Endodermal cell (in vitro differentiated cells): ENCODE data around the gene FAM47B. TPM values are rescaled to one million over a fixed set of nuclear protein-coding genes. Genes with fewer than 3 reads are reported as not detected.

Experiments
- DNase-seq: peaks from one replicate; pipeline ENCODE4 v3.0.0-alpha.2; 2017
- H3K27ac ChIP-seq: 2 replicates; pipeline ENCODE4 v1.5.1; 2013; ENCODE audit warnings: mild to moderate bottlenecking, low read depth, low read length, moderate library complexity
- H3K27me3 ChIP-seq: 2 replicates; pipeline ENCODE4 v1.6.1; 2013; ENCODE audit warnings: mild to moderate bottlenecking, low read length, moderate library complexity; ENCODE audit not compliant: insufficient read depth, control insufficient read depth, poor library complexity, severe bottlenecking
- H3K36me3 ChIP-seq: 2 replicates; pipeline ENCODE4 v1.7.0; 2013; ENCODE audit warnings: mild to moderate bottlenecking, low read length, moderate library complexity; ENCODE audit not compliant: control insufficient read depth, insufficient read depth
- H3K4me1 ChIP-seq: one replicate; pipeline ENCODE4 v1.7.0; 2013; ENCODE audit warnings: low read length; ENCODE audit not compliant: control insufficient read depth, insufficient read depth
- H3K4me3 ChIP-seq: 2 replicates; pipeline ENCODE4 v1.5.1; 2013; ENCODE audit warnings: mild to moderate bottlenecking, low read length, moderate library complexity
- H3K9ac ChIP-seq: 2 replicates; pipeline ENCODE4 v1.6.1; 2013; ENCODE audit warnings: mild to moderate bottlenecking, low read length, moderate library complexity; ENCODE audit not compliant: poor library complexity, severe bottlenecking; ENCODE audit errors: extremely low read depth
- H3K9me3 ChIP-seq: 2 replicates; pipeline ENCODE4 v1.6.1; 2013; ENCODE audit warnings: mild to moderate bottlenecking, low read length, moderate library complexity; ENCODE audit not compliant: control insufficient read depth
- H3K27ac Mint-ChIP-seq: 2 replicates; pipeline ENCODE4 v1.8.0; 2020; ENCODE audit warnings: mixed read lengths
- H3K27me3 Mint-ChIP-seq: 2 replicates; pipeline ENCODE4 v1.8.0; 2021; ENCODE audit warnings: mild to moderate bottlenecking, mixed read lengths; ENCODE audit not compliant: insufficient read depth
- H3K36me3 Mint-ChIP-seq: 2 replicates; pipeline ENCODE4 v1.8.0; 2020; ENCODE audit warnings: low read depth, mixed read lengths
- H3K4me1 Mint-ChIP-seq: 2 replicates; pipeline ENCODE4 v1.8.0; 2020; ENCODE audit warnings: mixed read lengths
- H3K4me3 Mint-ChIP-seq: 2 replicates; pipeline ENCODE4 v1.8.0; 2020; ENCODE audit warnings: mild to moderate bottlenecking, moderate library complexity, mixed read lengths
- H3K9me3 Mint-ChIP-seq: 2 replicates; pipeline ENCODE4 v1.8.0; 2020; ENCODE audit warnings: mild to moderate bottlenecking, mixed read lengths
- WGBS, 2 experiments: methylation state at CpG; one replicate each; pipeline versions ENCODE4 v1.1.5 to v1.1.7; 2013; ENCODE audit warnings: missing lambda C conversion rate in 2 of 2, mixed read lengths in 1 of 2; ENCODE audit not compliant: insufficient coverage in 1 of 2, insufficient read length in 1 of 2; 5-methylcytosine and 5-hydroxymethylcytosine counted together
- total RNA-seq, 2 donors: library from RNA; stranded (reverse); fragmentation: NEBNext Ultra II Directional in 1 of 2; extraction: Animal tissue kit (Norgen Biotek cat#: 25700) in 1 of 2; gene quantifications; 2 replicates in 1 of 2; 3 replicates in 1 of 2; pipeline ENCODE4 v1.2.1, GENCODE V29; 2021
- TF ChIP-seq, protein P1 (sequence below): fragments of 200-600 bp; sonication (generic); conservative IDR thresholded peaks from 2 replicates; pipeline ENCODE4 v1.5.0; 2021; ENCODE audit warnings: antibody characterized with exemption, mild to moderate bottlenecking

FAM47B gene
- total RNA-seq, 2 donors from 2014 or later = not detected

- no peak overlapping the region for H3K27ac Mint-ChIP-seq
- Histone ChIP-seq H3K9ac (no peak overlapping the region), H3K27me3 (no peaks in the 10 kb centered on the region), H3K9me3 (no peaks in the 10 kb centered on the region), H3K4me1 (no peaks in the 10 kb centered on the region), H3K4me3 (no peak overlapping the region), H3K27ac (no peak overlapping the region), H3K36me3 (no peaks in the 10 kb centered on the region)
- peaks cover 14% of the 10 kb centered on the region for H3K9me3 Mint-ChIP-seq
- no peaks in the 10 kb centered on the region for H3K36me3 Mint-ChIP-seq
- H3K4me3 Mint-ChIP-seq = no peak overlapping the region
- no peak for DNase-seq
- H3K4me1 Mint-ChIP-seq = no peaks in the 10 kb centered on the region
- no peaks in the 10 kb centered on the region for H3K27me3 Mint-ChIP-seq
- TF ChIP-seq, protein P1, sequence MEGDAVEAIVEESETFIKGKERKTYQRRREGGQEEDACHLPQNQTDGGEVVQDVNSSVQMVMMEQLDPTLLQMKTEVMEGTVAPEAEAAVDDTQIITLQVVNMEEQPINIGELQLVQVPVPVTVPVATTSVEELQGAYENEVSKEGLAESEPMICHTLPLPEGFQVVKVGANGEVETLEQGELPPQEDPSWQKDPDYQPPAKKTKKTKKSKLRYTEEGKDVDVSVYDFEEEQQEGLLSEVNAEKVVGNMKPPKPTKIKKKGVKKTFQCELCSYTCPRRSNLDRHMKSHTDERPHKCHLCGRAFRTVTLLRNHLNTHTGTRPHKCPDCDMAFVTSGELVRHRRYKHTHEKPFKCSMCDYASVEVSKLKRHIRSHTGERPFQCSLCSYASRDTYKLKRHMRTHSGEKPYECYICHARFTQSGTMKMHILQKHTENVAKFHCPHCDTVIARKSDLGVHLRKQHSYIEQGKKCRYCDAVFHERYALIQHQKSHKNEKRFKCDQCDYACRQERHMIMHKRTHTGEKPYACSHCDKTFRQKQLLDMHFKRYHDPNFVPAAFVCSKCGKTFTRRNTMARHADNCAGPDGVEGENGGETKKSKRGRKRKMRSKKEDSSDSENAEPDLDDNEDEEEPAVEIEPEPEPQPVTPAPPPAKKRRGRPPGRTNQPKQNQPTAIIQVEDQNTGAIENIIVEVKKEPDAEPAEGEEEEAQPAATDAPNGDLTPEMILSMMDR = no peak
Observed at GRCh38 chrX:34956916-34957315, 14.3 kb downstream of the FAM47B start.

- H3K4me1 Mint-ChIP-seq = no peaks in the 10 kb centered on the region
- Histone ChIP-seq H3K4me1 (no peaks in the 10 kb centered on the region), H3K27ac (no peak overlapping the region), H3K27me3 (no peaks in the 10 kb centered on the region), H3K9ac (no peak overlapping the region), H3K36me3 (no peaks in the 10 kb centered on the region), H3K4me3 (no peak overlapping the region), H3K9me3 (no peaks in the 10 kb centered on the region)
- H3K4me3 Mint-ChIP-seq = no peak overlapping the region
- no peaks in the 10 kb centered on the region for H3K36me3 Mint-ChIP-seq
- H3K27me3 Mint-ChIP-seq = no peaks in the 10 kb centered on the region
- H3K9me3 Mint-ChIP-seq = peaks cover 2% of the 10 kb centered on the region
- no peak overlapping the region for H3K27ac Mint-ChIP-seq
- TF ChIP-seq, protein P1 = no peak
- DNase-seq = no peak
Observed at GRCh38 chrX:34961662-34962061, 19.1 kb downstream of the FAM47B start.

DNA sequence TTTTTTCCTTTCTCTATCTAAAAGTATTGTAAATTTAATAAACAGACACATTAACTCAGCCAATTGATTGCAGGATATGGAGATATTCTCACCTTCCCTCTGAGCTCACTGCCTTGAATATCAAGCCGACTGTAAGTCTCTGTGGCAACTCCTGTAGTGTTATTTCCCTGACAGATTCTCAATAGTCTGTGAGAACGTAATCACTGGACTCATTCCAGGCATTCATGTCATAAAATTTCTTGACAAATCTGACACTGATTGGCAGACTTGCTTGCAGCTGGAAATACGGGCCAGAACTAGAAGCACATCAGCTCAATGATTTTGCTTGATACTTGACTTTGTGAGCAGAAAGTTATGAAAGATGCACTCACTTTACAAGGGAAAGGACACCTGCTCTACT, 29.6 kb downstream of the FAM47B start:
- WGBS, 2 experiments = 86 to 100% methylated on average over 2 to 3 of the region's 3 CpGs
- Histone ChIP-seq H3K9me3 (no peaks in the 10 kb centered on the region), H3K9ac (no peak overlapping the region), H3K4me3 (no peak overlapping the region), H3K4me1 (no peaks in the 10 kb centered on the region), H3K36me3 (no peaks in the 10 kb centered on the region), H3K27ac (no peak overlapping the region), H3K27me3 (no peaks in the 10 kb centered on the region)
- H3K27me3 Mint-ChIP-seq = no peaks in the 10 kb centered on the region
- H3K4me3 Mint-ChIP-seq = no peak overlapping the region
- no peak for DNase-seq
- H3K36me3 Mint-ChIP-seq = no peaks in the 10 kb centered on the region
- H3K9me3 Mint-ChIP-seq = peaks cover 14% of the 10 kb centered on the region
- no peak overlapping the region for H3K27ac Mint-ChIP-seq
- H3K4me1 Mint-ChIP-seq = peaks cover 4% of the 10 kb centered on the region
- TF ChIP-seq, protein P1 = no peak
